GM23248 (cell line): ENCODE measurements around the gene BLOC1S3.

Source experiments
- EZH2 ChIP-seq: fragments of 200-600 bp; sonication (generic); IDR thresholded peaks from 2 replicates; pipeline ENCODE4 v1.6.1; 2018; ENCODE audit warnings: antibody characterized with exemption, mild to moderate bottlenecking; ENCODE audit not compliant: insufficient read depth, poor library complexity, severe bottlenecking
- EZH2phosphoT487 ChIP-seq: fragments of 200-600 bp; sonication (generic); IDR thresholded peaks from 2 replicates; pipeline ENCODE4 v1.6.1; 2018; ENCODE audit warnings: antibody characterized with exemption, moderate library complexity, mild to moderate bottlenecking, low read depth; ENCODE audit not compliant: insufficient read depth

GRCh38 chr19:45205810-45206209 lies 27.2 kb downstream of the BLOC1S3 start:
- no peak for TF ChIP-seq EZH2phosphoT487
- TF ChIP-seq EZH2: no peak
